ENCODE data around the gene ATG4A. TPM values are rescaled to one million over a fixed set of nuclear protein-coding genes. Genes with fewer than 3 reads are reported as not detected.

ATG4A gene
- total and polyA plus RNA-seq, 9 of the 15 experiments (the other 6 are each of a cell fraction or from before 2014, with no cell fraction given): 7.3 to 24.5 (median 16.6) TPM

GRCh38 chrX:108068121-108068520 lies 23.5 kb upstream of the ATG4A start:
- Histone ChIP-seq H4K20me1 (replicated peaks; ENCODE audit: control insufficient read depth, insufficient read depth, low read length) (no peaks in the 10 kb centered on the region), H3K4me2 (ENCODE audit: insufficient read depth, low read length) (no peak overlapping the region), H2AFZ (ENCODE audit: low read depth, low read length) (no peak overlapping the region), H3K9ac (ENCODE audit: insufficient read depth in 1 of 2, low read depth in 2 of 2, low read length in 2 of 2) (no peak overlapping the region), H3K9me3 (replicated peaks; ENCODE audit: control insufficient read depth, insufficient read depth, low read depth, low read length) (no peaks in the 10 kb centered on the region), H3K4me1 (replicated peaks in 1 of 2; ENCODE audit: control insufficient read depth in 2 of 2, insufficient read depth in 2 of 2, low read length in 2 of 2) (no peaks in the 10 kb centered on the region), H3K27ac (ENCODE audit: extremely low read depth, low read depth, low read length) (no peak overlapping the region), H3K36me3 (ENCODE audit: control insufficient read depth, insufficient read depth, low read length) (no peaks in the 10 kb centered on the region), H3K79me2 (ENCODE audit: control insufficient read depth, insufficient read depth, low read length) (no peaks in the 10 kb centered on the region), H3K9me1 (ENCODE audit: control insufficient read depth, insufficient read depth, low read length) (no peaks in the 10 kb centered on the region), H3K4me3 (no peak overlapping the region), H3K27me3 (ENCODE audit: control insufficient read depth in 2 of 2, insufficient read depth in 2 of 2, low read length in 2 of 2) (no peaks in the 10 kb centered on the region)
- BruUV-seq (replicated peaks): no TSS peak
- in situ Hi-C loops (cut with MboI) (no loop called here), intact Hi-C loops (cut with micrococcal nuclease) (no loop called here)
- ChIA-PET CTCF (ENCODE audit: low intra/inter-chr PET ratio) (no interaction called here), POLR2A (interaction anchor here (0.8 kb wide), 1 partner anchor 10 kb away, joined by 4 read pairs; no protein-coding TSS in a partner anchor)
- DNase-seq (ENCODE audit: extremely low read depth in 1 of 4, low spot score in 3 of 4) (no peak), ATAC-seq (no peak), FAIRE-seq (no peak)
- 0% methylated on average over 1 of the region's 1 CpG for WGBS (ENCODE audit: insufficient coverage, low coverage, missing lambda C conversion rate)
- no peak for TF ChIP-seq ATF3 (IDR thresholded peaks at IDR 0.05)
- TF ChIP-seq ATF3 (CRISPR knock-in tag; conservative IDR thresholded peaks at IDR 0.05): no peak
- TF ChIP-seq ZNF639 (CRISPR knock-in tag; conservative IDR thresholded peaks at IDR 0.05 in 1 of 2, IDR thresholded peaks at IDR 0.05 in 1 of 2): no peak
- TF ChIP-seq CCAR2 (IDR thresholded peaks at IDR 0.05; ENCODE audit: low read depth, low read length): no peak
- TF ChIP-seq CBX3 (IDR thresholded peaks at IDR 0.05; ENCODE audit: borderline replicate concordance in 1 of 2, low read length in 2 of 2): no peak
- TF ChIP-seq ZNF507 (tag; conservative IDR thresholded peaks at IDR 0.05): no peak
- no peak for TF ChIP-seq ZNF23 (CRISPR knock-in tag; IDR thresholded peaks at IDR 0.05)
- no peak for TF ChIP-seq NFATC3 (IDR thresholded peaks at IDR 0.05)
- no peak for TF ChIP-seq ARHGAP35 (IDR thresholded peaks at IDR 0.05; ENCODE audit: partially characterized antibody)

Measured in K562 (cell line).